ENCODE data around the gene ATF6.
"Not testable (repeated sequence)": the region's sequence is repeated elsewhere in the genome, so short reads cannot be mapped to it uniquely, and the experiment has no call there.

The ATF6 gene

DNA sequence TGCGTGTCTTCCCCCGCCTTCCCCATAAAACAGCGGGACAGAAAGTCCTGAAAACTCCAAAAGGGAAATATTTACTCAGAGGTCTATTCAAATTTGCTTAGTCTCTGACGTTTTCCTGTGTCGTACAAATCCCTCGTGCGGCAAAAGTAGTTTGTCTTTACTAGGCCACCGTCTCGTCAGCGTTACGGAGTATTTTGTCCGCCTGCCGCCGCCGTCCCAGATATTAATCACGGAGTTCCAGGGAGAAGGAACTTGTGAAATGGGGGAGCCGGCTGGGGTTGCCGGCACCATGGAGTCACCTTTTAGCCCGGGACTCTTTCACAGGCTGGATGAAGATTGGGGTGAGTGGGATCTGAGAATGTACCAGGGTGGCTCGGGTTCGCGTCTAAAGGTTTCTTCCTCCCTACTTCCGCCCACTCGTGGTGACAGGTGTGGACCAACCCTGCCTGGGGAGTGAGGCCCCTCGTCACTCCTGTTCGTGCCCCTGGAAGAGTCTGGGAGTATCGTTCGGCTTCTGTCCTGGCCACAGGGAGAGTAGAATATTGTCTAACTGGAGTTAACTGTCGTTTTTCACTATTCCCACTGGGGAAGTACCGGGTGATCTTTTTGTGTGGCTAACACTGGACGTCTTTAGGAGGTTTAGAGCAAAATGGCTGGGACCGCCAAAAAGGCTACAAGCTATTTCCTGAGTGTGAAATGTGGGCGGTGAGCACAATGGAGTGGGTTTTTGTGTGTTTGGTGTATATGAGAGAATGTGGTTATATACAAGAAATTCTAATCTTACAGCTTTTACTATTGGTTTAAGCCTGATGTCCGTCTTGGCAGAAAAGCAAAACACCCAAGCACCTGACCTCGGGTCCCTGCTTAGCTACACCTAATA, at the start of gene ATF6:
Gene ATF6, plus strand, starts transcription at position 219 of the 880 bp plus-strand sequence. Its CDS starts 41 bp downstream, at position 260.
- peak; percentile 47 to 71 (median 68) for DNase-seq (ENCODE audit: low read depth in 4 of 4, low spot score in 1 of 4)

DNA sequence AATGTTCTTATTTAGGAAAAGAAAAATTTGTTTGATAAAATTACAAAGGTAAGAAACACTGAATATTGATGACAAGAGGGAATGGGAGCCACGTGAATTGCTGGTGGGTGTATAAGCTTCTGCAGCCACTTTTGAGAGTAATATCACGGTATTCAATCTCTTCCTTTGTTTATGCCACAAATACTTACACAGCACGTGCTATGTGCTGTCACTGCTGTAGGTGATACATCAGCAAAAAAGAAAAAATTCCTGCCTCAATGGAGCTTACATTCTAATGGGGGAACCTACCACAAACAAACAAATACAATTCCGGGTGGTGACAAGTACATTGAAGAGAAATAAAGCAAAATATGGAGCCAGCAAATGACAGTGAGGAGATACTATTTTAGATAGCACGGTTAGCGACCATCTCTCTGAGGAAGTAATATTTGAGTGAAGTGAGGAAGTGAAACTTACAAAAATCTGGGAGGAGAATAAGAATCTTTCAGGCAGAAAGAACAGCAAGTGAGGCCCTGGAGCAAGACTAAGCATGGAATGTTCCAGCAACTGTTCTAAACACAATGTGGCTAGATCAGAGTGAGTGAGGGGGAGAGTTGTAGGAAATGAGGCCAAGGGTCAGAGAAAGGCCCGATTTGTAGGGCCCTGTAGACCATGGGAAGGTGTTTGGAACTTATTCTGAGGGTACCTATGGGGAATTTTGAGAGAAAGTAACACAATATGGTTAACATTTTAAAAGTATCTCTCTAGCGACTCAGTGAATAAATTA, 47.4 kb upstream of the ATF6 start:
- no peak for DNase-seq (ENCODE audit: low read depth in 4 of 4, low spot score in 1 of 4)

DNA sequence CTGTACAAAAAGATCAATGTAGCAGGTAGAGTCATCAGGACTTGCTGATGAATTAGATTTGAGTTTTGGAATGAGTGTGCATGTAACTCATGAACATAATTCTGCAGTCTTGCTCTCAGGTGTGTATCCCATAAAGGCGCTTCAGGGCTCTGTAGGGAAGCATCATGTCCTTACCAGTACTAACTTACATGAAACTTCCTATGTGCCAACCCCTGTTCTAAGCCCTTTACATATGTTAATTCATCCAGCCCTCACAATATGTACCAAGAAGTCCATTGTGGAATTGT, 46.9 kb upstream of the ATF6 start:
- DNase-seq (ENCODE audit: low read depth in 4 of 4, low spot score in 1 of 4), result no peak

GRCh38 chr1:161720422-161720821, 45.7 kb upstream of the ATF6 start:
- DNase-seq (ENCODE audit: low read depth in 4 of 4, low spot score in 1 of 4), result no peak

- DNase-seq (ENCODE audit: low read depth in 4 of 4, low spot score in 1 of 4), result no peak
These were observed 45.0 kb upstream of the ATF6 start, which contains the start of gene FCRLB for GRCh38 chr1:161720956-161721737. Gene FCRLB (plus strand): TSS chr1:161721544. CDS start chr1:161722673, 1,129 bp downstream.

- DNase-seq (ENCODE audit: low read depth in 4 of 4, low spot score in 1 of 4), result no peak
These were observed 44.3 kb upstream of the ATF6 start for GRCh38 chr1:161721738-161722343.

DNA sequence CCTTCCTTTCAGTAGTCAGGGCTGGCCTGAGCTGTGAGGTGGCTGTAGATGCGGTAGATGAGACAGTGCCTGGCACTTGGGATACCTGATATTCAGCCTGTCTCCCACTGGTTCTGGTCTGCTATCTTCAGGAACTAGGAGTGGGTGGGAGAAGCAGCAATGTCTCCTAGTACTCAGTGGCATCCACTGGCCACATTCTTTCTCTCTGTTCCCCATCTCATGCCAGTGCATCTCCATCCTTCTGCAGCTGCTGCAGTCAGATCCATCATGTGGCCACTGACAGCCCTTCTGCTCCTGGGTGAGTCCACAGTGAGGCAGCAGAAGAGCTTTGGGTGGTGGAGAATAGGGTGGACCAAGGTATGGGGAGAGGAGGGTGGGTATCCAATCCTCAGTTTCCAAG, 43.7 kb upstream of the ATF6 start:
- DNase-seq (ENCODE audit: low read depth in 4 of 4, low spot score in 1 of 4), result no peak

- DNase-seq (ENCODE audit: low read depth in 4 of 4, low spot score in 1 of 4), result no peak
These were observed 42.5 kb upstream of the ATF6 start for GRCh38 chr1:161723459-161724141.

GRCh38 chr1:161725258-161725907, 40.7 kb upstream of the ATF6 start:
- DNase-seq (ENCODE audit: low read depth in 4 of 4, low spot score in 1 of 4), result not testable (repeated sequence)

- DNase-seq (ENCODE audit: low read depth in 4 of 4, low spot score in 1 of 4), result no peak
These were observed 40.1 kb upstream of the ATF6 start for GRCh38 chr1:161725908-161726472.

DNA sequence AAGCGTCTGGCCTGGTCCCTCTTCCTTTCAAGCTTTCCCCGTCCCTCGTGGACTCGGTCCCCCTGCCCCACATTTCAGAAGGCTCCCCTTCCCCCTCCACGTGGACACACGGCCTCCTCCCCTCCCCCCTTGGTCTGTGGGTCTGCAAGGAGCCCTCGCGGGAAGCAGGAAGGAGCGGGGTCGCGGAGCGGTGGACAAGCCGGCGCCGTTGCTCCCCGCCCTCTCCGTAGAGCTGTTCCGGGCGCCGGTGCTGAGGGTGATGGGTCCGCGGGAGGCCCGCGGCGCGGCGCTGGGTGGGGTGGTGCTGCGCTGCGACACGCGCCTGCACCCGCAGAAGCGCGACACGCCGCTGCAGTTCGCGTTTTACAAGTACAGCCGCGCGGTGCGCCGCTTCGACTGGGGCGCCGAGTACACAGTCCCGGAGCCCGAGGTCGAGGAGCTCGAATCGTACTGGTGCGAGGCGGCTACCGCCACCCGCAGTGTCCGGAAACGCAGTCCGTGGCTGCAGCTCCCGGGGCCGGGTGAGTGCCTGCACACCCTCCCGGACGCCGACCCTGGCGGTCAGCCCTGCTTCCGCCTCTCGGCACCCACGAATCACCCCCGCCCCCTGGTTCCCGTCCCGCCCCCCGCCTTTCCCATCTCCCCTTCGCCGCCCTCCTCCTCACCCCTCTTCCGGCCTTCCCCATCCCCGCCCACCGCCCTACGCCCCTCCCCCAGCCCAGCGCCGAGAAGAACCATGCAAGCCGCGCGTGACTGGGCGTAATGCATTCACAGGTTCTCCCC, 39.5 kb upstream of the ATF6 start:
- peak in 3 of 4 experiments; percentile 41 to 56 (median 53) for DNase-seq (ENCODE audit: low read depth in 4 of 4, low spot score in 1 of 4)

- no peak for DNase-seq (ENCODE audit: low read depth in 4 of 4, low spot score in 1 of 4)
These were observed 38.7 kb upstream of the ATF6 start for GRCh38 chr1:161727256-161727924.

DNA sequence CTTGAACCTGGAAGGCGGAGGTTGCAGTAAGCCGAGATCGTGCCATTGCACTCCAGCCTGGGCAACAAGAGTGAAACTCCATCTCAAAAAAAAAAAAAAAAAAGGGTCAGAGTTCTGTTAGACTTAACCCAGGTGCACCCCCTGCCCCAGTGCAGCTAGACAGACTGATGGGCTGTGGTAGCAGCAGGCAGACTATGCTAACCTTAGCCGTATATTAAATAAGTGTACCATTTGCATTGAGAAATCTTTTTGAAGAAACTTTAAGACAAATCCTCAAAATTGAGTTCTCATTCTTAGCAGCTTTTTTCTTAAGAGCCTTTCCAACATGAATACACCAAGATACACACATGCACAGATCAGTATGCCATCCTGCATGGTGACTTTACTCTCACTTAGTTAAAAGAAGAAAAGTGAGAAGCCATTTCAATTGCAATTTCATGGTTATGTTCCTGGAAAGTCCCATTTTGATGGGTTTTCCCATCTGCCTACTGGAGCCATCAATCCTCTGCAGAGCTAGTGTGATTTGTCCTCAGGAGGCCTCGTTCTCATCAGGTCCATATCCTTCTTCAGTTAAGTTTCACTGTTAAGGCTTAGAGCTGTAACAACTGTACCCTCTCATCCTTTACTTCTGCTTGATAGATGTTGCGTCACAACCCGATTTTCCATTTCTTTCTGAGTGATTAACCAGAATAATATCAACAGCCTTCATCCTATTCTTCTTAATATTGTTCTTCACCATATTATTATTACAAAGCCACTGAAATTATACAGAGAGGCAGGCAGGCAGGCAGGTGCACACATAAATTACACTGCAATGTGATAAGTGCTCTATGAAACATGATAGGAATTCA, 37.5 kb upstream of the ATF6 start:
- no peak for DNase-seq (ENCODE audit: low read depth in 4 of 4, low spot score in 1 of 4)

- DNase-seq (ENCODE audit: low read depth in 4 of 4, low spot score in 1 of 4), result peak in 1 of 4 experiments; percentile 34
These were observed 36.0 kb upstream of the ATF6 start for GRCh38 chr1:161730050-161730564.

DNA sequence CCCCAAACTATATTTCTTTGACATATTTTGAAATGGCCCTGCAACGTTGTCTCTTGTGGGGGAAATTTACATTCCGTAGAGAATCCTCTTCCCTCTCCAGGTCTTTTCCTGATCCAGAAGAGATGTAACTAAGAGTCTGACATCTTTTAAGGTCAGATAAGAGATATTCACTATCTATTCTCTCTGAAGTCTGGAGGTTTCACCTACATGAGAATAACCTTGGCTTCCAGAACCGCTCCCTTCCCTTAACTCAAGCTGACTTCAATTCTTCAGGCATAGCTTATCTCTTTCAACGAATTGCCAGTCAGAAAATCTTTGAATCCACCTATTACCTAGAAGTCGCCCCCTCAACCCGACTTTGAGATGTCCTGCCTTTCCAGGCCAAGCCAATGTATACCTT, 34.9 kb upstream of the ATF6 start:
- DNase-seq (ENCODE audit: low read depth in 4 of 4, low spot score in 1 of 4), result no peak

DNA sequence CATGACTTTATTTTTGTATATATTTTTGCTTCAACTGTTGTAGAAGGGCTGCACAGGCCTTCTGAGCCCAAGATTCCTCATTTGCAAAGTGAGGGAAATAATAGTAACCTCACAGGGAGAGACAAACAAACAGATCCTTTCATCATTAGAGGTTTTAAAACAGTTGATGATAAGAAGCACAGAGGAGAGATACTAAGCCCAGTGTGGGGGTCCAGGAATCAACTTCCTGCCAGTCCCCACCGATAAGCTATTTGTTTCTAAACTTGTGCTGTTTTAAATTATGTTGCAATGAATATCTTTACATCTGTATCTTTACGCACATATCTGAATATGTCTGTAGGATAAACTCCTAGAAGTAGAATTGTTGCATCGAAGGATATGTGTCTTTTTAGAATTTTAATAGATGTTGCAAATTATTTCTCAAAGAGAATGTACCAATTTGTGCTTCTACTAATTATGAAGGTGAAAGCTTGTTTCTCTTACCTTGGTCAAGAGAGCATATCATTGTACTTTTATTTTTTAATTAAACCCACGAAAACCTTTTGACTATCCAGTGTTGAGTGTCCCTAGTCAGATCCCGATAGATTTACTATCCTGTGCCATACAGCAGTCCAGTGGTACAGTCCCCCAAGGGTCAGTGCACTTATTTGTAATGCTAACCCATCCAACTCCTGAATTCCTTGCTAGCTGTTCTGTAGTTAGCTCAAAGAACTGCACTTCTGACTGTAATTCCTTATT, 34.0 kb upstream of the ATF6 start:
- no peak for DNase-seq (ENCODE audit: low read depth in 4 of 4, low spot score in 1 of 4)
